ENCODE results near the gene PTGR2.

DNA sequence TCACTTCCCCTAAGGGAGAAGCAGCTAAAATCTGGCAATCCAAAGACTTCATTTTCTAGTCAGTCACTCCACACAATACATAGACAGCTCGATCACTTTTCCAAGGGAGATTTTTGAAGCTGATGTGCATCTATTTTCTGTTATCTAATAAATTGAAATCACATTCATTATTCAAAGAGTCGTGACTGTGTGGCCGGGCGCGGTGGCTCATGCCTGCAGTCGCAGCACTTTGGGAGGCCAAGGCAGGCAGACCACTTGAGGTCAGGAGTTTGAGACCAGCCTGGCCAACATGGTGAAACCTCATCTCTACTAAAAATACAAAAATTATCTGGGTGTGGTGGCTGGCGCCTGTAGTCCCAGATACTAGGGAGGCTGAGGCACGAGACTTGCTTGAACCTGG is 27.1 kb upstream of the PTGR2 start:
- TF ChIP-seq, protein P1, sequence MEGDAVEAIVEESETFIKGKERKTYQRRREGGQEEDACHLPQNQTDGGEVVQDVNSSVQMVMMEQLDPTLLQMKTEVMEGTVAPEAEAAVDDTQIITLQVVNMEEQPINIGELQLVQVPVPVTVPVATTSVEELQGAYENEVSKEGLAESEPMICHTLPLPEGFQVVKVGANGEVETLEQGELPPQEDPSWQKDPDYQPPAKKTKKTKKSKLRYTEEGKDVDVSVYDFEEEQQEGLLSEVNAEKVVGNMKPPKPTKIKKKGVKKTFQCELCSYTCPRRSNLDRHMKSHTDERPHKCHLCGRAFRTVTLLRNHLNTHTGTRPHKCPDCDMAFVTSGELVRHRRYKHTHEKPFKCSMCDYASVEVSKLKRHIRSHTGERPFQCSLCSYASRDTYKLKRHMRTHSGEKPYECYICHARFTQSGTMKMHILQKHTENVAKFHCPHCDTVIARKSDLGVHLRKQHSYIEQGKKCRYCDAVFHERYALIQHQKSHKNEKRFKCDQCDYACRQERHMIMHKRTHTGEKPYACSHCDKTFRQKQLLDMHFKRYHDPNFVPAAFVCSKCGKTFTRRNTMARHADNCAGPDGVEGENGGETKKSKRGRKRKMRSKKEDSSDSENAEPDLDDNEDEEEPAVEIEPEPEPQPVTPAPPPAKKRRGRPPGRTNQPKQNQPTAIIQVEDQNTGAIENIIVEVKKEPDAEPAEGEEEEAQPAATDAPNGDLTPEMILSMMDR (IDR thresholded peaks at IDR 0.05) = no peak
- TF ChIP-seq POLR2A (IDR thresholded peaks at IDR 0.05) = no peak
